OCI-LY3 (cell line): ENCODE data around the gene TMPRSS13.

Experiments
- EZH2phosphoT487 ChIP-seq: fragments of 200-600 bp; shearing (Covaris generic); IDR thresholded peaks from 2 replicates; pipeline ENCODE4 v1.6.1; 2018; ENCODE audit warnings: antibody characterized with exemption, mixed run types, low read depth
- TF ChIP-seq, protein P1 (sequence below): fragments of 200-600, 300-600 bp; sonication (generic); IDR thresholded peaks from 2 replicates; pipeline ENCODE4 v1.5.1; 2014; ENCODE audit warnings: antibody characterized with exemption, low read length, low read depth

DNA sequence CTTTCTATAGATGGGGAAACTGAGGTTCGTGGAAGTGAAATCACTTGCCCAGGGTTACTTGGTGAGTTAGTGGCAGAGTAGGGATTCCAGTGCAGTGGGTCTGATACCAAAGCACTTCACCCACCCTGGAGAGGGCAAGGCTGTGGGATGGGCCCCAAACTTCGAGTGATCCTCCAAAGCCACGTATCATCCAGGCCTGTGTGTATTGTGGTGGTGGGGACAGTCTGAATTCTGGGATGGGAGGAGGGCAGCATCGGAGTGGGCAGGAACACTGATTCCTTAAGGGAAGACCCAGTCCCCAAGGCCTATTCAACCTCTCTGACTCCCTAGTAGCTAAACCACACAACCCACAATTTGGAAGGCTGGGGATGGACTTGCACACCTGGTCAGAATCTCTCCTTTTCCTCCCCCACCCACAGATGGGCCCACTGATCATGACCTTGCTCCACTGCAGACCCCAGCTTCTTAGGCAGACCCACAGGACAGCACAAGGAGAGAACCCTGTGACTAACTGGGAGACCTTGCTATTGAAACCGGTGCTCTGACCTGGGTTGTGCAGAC lies 11.5 kb downstream of the TMPRSS13 start:
- TF ChIP-seq, protein P1, sequence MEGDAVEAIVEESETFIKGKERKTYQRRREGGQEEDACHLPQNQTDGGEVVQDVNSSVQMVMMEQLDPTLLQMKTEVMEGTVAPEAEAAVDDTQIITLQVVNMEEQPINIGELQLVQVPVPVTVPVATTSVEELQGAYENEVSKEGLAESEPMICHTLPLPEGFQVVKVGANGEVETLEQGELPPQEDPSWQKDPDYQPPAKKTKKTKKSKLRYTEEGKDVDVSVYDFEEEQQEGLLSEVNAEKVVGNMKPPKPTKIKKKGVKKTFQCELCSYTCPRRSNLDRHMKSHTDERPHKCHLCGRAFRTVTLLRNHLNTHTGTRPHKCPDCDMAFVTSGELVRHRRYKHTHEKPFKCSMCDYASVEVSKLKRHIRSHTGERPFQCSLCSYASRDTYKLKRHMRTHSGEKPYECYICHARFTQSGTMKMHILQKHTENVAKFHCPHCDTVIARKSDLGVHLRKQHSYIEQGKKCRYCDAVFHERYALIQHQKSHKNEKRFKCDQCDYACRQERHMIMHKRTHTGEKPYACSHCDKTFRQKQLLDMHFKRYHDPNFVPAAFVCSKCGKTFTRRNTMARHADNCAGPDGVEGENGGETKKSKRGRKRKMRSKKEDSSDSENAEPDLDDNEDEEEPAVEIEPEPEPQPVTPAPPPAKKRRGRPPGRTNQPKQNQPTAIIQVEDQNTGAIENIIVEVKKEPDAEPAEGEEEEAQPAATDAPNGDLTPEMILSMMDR: no peak
- TF ChIP-seq EZH2phosphoT487: no peak
